Gastrocnemius medialis (tissue), 4 donors: ENCODE results near the gene C11orf86.

Source experiments
- CTCF ChIP-seq, 5 experiments: fragments of 450-650 bp in 3 of 5; fragments of 200-600 bp in 2 of 5; sonication (generic) in 2 of 5; IDR thresholded peaks in 4 of 5; conservative IDR thresholded peaks in 1 of 5; 1 replicate in 4 of 5; 2 replicates in 1 of 5; pipeline ENCODE4 v1.5.1; 2016 to 2019; ENCODE audit warnings: antibody characterized with exemption in 5 of 5, mild to moderate bottlenecking in 3 of 5, moderate library complexity in 3 of 5
- POLR2A ChIP-seq, 2 donors: fragments of 450-650 bp; IDR thresholded peaks; one replicate each; pipeline ENCODE4 v1.6.1; 2017; ENCODE audit warnings: antibody characterized with exemption in 2 of 2, mild to moderate bottlenecking in 2 of 2, moderate library complexity in 2 of 2

DNA sequence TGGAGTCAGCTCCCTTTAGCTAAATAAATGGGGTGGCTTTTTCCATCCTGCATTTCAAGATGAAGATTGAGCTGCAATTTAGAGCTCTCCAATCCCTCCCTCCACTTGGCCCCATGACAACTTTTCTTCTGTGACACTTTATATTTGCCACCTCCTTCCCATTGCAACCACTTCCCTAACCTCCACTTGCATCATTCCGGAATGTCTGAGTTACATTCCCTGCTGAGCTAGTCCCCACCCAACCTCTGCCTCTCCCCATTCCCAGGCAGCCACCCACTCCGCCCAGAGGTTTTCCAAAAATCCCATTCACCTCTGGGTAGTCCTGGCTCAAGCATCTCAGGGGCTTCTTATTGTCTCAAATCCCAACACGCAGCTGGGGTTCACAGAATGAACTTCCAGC lies 41.6 kb upstream of the C11orf86 start:
- TF ChIP-seq CTCF (IDR thresholded peaks at IDR 0.05 in 4 of 5, conservative IDR thresholded peaks at IDR 0.05 in 1 of 5) (no peak), POLR2A (IDR thresholded peaks at IDR 0.05) (no peak)
